HG03442 (cell line): ENCODE measurements around the gene KRAS.

Experiments used
- ATAC-seq: cut with Tn5 transposase; IDR thresholded peaks from one replicate; pipeline ENCODE4 v1.9.1; 2021; ENCODE audit warnings: mild to moderate bottlenecking, moderate library complexity; ENCODE audit not compliant: unreplicated experiment

The KRAS gene

GRCh38 chr12:25197608-25198007 lies 53.1 kb downstream of the KRAS start:
- ATAC-seq = no peak

- peak; percentile 93 for ATAC-seq
Measured at GRCh38 chr12:25195056-25195971, 55.4 kb downstream of the KRAS start, which contains the start of the genes DNAI7 and ETFRF1. Gene DNAI7, minus strand, starts transcription at chr12:25195160. Its CDS starts 82 bp downstream, at chr12:25195078. Gene ETFRF1, plus strand, starts transcription at chr12:25195237. Its CDS starts 8,720 bp downstream, at chr12:25203957.

- ATAC-seq = no peak
Measured at GRCh38 chr12:25194722-25195055, 56.0 kb downstream of the KRAS start.

GRCh38 chr12:25194214-25194613 lies 56.5 kb downstream of the KRAS start:
- no peak for ATAC-seq

- ATAC-seq = no peak
Measured at GRCh38 chr12:25190793-25191192, 59.9 kb downstream of the KRAS start.

GRCh38 chr12:25189656-25190055 lies 61.1 kb downstream of the KRAS start:
- no peak for ATAC-seq

GRCh38 chr12:25187781-25188180 lies 62.9 kb downstream of the KRAS start:
- no peak for ATAC-seq

- ATAC-seq = peak; percentile 82
Measured at GRCh38 chr12:25186788-25187402, 63.8 kb downstream of the KRAS start.

- peak; percentile 60 for ATAC-seq
Measured at GRCh38 chr12:25186038-25186787, 64.5 kb downstream of the KRAS start.

GRCh38 chr12:25184132-25184531 lies 66.6 kb downstream of the KRAS start:
- no peak for ATAC-seq

GRCh38 chr12:25182765-25183164 lies 68.0 kb downstream of the KRAS start:
- no peak for ATAC-seq

- no peak for ATAC-seq
Measured at GRCh38 chr12:25162866-25163265, 87.9 kb downstream of the KRAS start.

- no peak for ATAC-seq
Measured at GRCh38 chr12:25156061-25156460, 94.7 kb downstream of the KRAS start.

GRCh38 chr12:25155022-25155576 lies 95.6 kb downstream of the KRAS start:
- ATAC-seq = peak; percentile 44
